Coronary artery (tissue), 2 donors: Measurements from ENCODE around the gene ST6GALNAC4.

Source experiments
- DNase-seq: peaks from one replicate; pipeline ENCODE4 v3.0.0-alpha.2; 2017; ENCODE audit warnings: low spot score
- H3K27ac ChIP-seq, 2 donors: fragments of 200-600 bp; sonication (generic); one replicate each; pipeline ENCODE4 v1.5.1; 2016 to 2019
- H3K4me3 ChIP-seq: fragments of 200-600 bp; sonication (generic); 2 replicates; pipeline ENCODE4 v1.5.1; 2016; ENCODE audit warnings: mild to moderate bottlenecking, moderate library complexity
- CTCF ChIP-seq: fragments of 200-600 bp; sonication (generic); IDR thresholded peaks from one replicate; pipeline ENCODE4 v1.5.1; 2019; ENCODE audit warnings: antibody characterized with exemption

ST6GALNAC4 gene

GRCh38 chr9:127878001-127878651 lies 38.7 kb downstream of the ST6GALNAC4 start:
- no peak for TF ChIP-seq CTCF
- DNase-seq, result no peak
- Histone ChIP-seq H3K4me3 (peak overlapping the region; percentile 79), H3K27ac (peak overlapping the region; percentile 73 to 93)

GRCh38 chr9:127877566-127877998 lies 39.3 kb downstream of the ST6GALNAC4 start, which contains the start of gene AK1:
AK1 (minus strand) TSS chr9:127877675; CDS start chr9:127874617, 3,058 bp downstream.
- peak within 1 kb of the TSS; percentile 73 to 93 for H3K27ac ChIP-seq
- DNase-seq, result peak; percentile 90
- TF ChIP-seq CTCF, result no peak
- H3K4me3 ChIP-seq, result peak within 1 kb of the TSS; percentile 79

- Histone ChIP-seq H3K4me3 (peak overlapping the region; percentile 79), H3K27ac (peak overlapping the region; percentile 73 to 93)
- no peak for DNase-seq
- no peak for TF ChIP-seq CTCF
These were observed 39.9 kb downstream of the ST6GALNAC4 start for GRCh38 chr9:127876764-127877562.

- H3K4me3 ChIP-seq, result peak overlapping the region; percentile 79
- DNase-seq, result no peak
- peak overlapping the region; percentile 73 to 93 for H3K27ac ChIP-seq
- TF ChIP-seq CTCF, result no peak
These were observed 40.6 kb downstream of the ST6GALNAC4 start for GRCh38 chr9:127876026-127876763.

- H3K27ac ChIP-seq, result peak overlapping the region; percentile 73 to 93
- no peak for TF ChIP-seq CTCF
- no peak for DNase-seq
- H3K4me3 ChIP-seq, result peak overlapping the region; percentile 79
These were observed 41.4 kb downstream of the ST6GALNAC4 start for GRCh38 chr9:127875306-127875966.

GRCh38 chr9:127874301-127875221 lies 42.3 kb downstream of the ST6GALNAC4 start:
- no peak for DNase-seq
- Histone ChIP-seq H3K27ac (peak overlapping the region; percentile 73 to 93), H3K4me3 (peak overlapping the region; percentile 79)
- no peak for TF ChIP-seq CTCF
